Esophagus squamous epithelium (tissue), 4 donors: ENCODE measurements around the gene PCED1A.

Source experiments
- CTCF ChIP-seq, 6 experiments: fragments of 450-650 bp in 4 of 6; fragments of 200-600 bp in 2 of 6; sonication (generic) in 2 of 6; IDR thresholded peaks; one replicate each; pipeline ENCODE4 v1.5.1; 2016 to 2019; ENCODE audit warnings: antibody characterized with exemption in 6 of 6, mild to moderate bottlenecking in 4 of 6, moderate library complexity in 4 of 6
- POLR2A ChIP-seq, 4 donors: fragments of 450-650 bp; IDR thresholded peaks; one replicate each; pipeline ENCODE4 v1.6.1; 2017; ENCODE audit warnings: antibody characterized with exemption in 4 of 4, mild to moderate bottlenecking in 4 of 4, moderate library complexity in 3 of 4

- TF ChIP-seq POLR2A (IDR thresholded peaks at IDR 0.05): no peak
- no peak for TF ChIP-seq CTCF (IDR thresholded peaks at IDR 0.05)
Observed at GRCh38 chr20:2851086-2851485, 10.6 kb upstream of the PCED1A start.
